GM18858 (cell line): ENCODE data around the gene EDNRA.
"Not testable (repeated sequence)": the region's sequence is repeated elsewhere in the genome, so short reads cannot be mapped to it uniquely, and the experiment has no call there.

Experiments used
- ATAC-seq: cut with Tn5 transposase; IDR thresholded peaks from one replicate; pipeline ENCODE4 v1.9.1; 2021; ENCODE audit not compliant: unreplicated experiment

Gene EDNRA

GRCh38 chr4:147480891-147481576 lies at the start of gene EDNRA:
Gene EDNRA (plus strand): TSS chr4:147481097. CDS start chr4:147485682, 4,585 bp downstream.
- ATAC-seq: no peak

- not testable (repeated sequence) for ATAC-seq
Observed at GRCh38 chr4:147434370-147434769, 46.5 kb upstream of the EDNRA start.

GRCh38 chr4:147440442-147440841 lies 40.5 kb upstream of the EDNRA start:
- no peak for ATAC-seq

- no peak for ATAC-seq
Observed at GRCh38 chr4:147447786-147448185, 33.1 kb upstream of the EDNRA start.

- ATAC-seq: no peak
Observed at GRCh38 chr4:147453561-147454141, 27.2 kb upstream of the EDNRA start.

- no peak for ATAC-seq
Observed at GRCh38 chr4:147456706-147457105, 24.2 kb upstream of the EDNRA start.

- ATAC-seq: no peak
Observed at GRCh38 chr4:147461161-147461560, 19.7 kb upstream of the EDNRA start.

- no peak for ATAC-seq
Observed at GRCh38 chr4:147463065-147463464, 17.8 kb upstream of the EDNRA start.

GRCh38 chr4:147465461-147465860 lies 15.4 kb upstream of the EDNRA start:
- no peak for ATAC-seq

- peak; percentile 90 for ATAC-seq
Observed at GRCh38 chr4:147477439-147477838, 3.5 kb upstream of the EDNRA start.

- ATAC-seq: no peak
Observed at GRCh38 chr4:147479376-147479775, 1.5 kb upstream of the EDNRA start.

- no peak for ATAC-seq
Observed at GRCh38 chr4:147479786-147480185, 1.1 kb upstream of the EDNRA start.

- no peak for ATAC-seq
Observed at GRCh38 chr4:147480502-147480890, 401 bp upstream of the EDNRA start.

- no peak for ATAC-seq
Observed at GRCh38 chr4:147481577-147482109, 746 bp downstream of the EDNRA start.

- no peak for ATAC-seq
Observed at GRCh38 chr4:147482281-147482680, 1.4 kb downstream of the EDNRA start.

- no peak for ATAC-seq
Observed at GRCh38 chr4:147485167-147485566, 4.3 kb downstream of the EDNRA start.

- no peak for ATAC-seq
Observed at GRCh38 chr4:147487616-147488015, 6.7 kb downstream of the EDNRA start.

- no peak for ATAC-seq
Observed at GRCh38 chr4:147488556-147488955, 7.7 kb downstream of the EDNRA start.

GRCh38 chr4:147491086-147491485 lies 10.2 kb downstream of the EDNRA start:
- ATAC-seq: no peak

GRCh38 chr4:147492306-147492705 lies 11.4 kb downstream of the EDNRA start:
- no peak for ATAC-seq

GRCh38 chr4:147492761-147493160 lies 11.9 kb downstream of the EDNRA start:
- no peak for ATAC-seq

GRCh38 chr4:147493307-147493706 lies 12.4 kb downstream of the EDNRA start:
- no peak for ATAC-seq

GRCh38 chr4:147494301-147494700 lies 13.4 kb downstream of the EDNRA start:
- no peak for ATAC-seq
